Thyroid gland (tissue), 4 donors: Measurements from ENCODE around the gene SND1.

Experiments used
- CTCF ChIP-seq, 6 experiments: fragments of 200-600 bp in 3 of 6; fragments of 450-650 bp in 3 of 6; sonication (generic) in 3 of 6; IDR thresholded peaks; one replicate each; pipeline ENCODE4 v1.5.1; 2016 to 2019; ENCODE audit warnings: antibody characterized with exemption in 6 of 6, mild to moderate bottlenecking in 2 of 6, inconsistent platforms in 1 of 6, moderate library complexity in 1 of 6
- POLR2A ChIP-seq, 2 donors: fragments of 450-650 bp; IDR thresholded peaks; one replicate each; pipeline ENCODE4 v1.6.1; 2017; ENCODE audit warnings: antibody characterized with exemption in 2 of 2, mild to moderate bottlenecking in 2 of 2, moderate library complexity in 1 of 2

- no peak for TF ChIP-seq POLR2A (IDR thresholded peaks at IDR 0.05)
- TF ChIP-seq CTCF (IDR thresholded peaks at IDR 0.05): no peak
Observed at GRCh38 chr7:127755965-127756364, 104.0 kb downstream of the SND1 start.
